ENCODE data around the gene BPGM. TPM values are rescaled to one million over a fixed set of nuclear protein-coding genes. Genes with fewer than 3 reads are reported as not detected.
A peak's percentile ranks its signal among the peaks of the same experiment; 100 is the strongest.
"Not testable (repeated sequence)": the region's sequence is repeated elsewhere in the genome, so short reads cannot be mapped to it uniquely, and the experiment has no call there.

The BPGM gene
- total RNA-seq, 1 donor from 2014 or later: 14.8 TPM

DNA sequence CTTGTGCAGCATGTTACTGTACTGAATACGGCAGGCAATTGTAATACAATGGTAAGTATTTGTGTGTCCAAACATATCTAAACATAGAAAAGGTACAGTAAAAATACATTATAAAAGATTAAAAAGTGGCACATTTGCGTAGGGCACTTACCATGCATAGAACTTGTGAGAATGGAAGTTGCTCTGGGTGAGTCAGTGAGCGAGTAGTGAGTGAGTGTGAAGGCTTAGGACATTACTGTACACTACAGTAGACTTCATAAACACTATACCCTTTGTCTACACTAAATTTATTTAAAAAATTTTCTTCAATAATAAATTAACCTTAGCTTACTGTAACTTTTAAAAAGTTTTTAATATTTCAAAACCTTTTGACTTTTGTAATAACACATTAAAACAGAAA, 37.5 kb downstream of the BPGM start:
- ATAC-seq (no peak), DNase-seq (no peak)
- intact Hi-C loops (cut with DNase I): loop anchor here (10.0 kb wide), 1 partner anchor 271 kb away; no protein-coding TSS in a partner anchor
- H3K36me3 ChIP-seq: peaks cover 16% of the 10 kb centered on the region
- H3K4me1 ChIP-seq: no peaks in the 10 kb centered on the region
- no peaks in the 10 kb centered on the region for H3K27me3 ChIP-seq
- TF ChIP-seq, protein P1, sequence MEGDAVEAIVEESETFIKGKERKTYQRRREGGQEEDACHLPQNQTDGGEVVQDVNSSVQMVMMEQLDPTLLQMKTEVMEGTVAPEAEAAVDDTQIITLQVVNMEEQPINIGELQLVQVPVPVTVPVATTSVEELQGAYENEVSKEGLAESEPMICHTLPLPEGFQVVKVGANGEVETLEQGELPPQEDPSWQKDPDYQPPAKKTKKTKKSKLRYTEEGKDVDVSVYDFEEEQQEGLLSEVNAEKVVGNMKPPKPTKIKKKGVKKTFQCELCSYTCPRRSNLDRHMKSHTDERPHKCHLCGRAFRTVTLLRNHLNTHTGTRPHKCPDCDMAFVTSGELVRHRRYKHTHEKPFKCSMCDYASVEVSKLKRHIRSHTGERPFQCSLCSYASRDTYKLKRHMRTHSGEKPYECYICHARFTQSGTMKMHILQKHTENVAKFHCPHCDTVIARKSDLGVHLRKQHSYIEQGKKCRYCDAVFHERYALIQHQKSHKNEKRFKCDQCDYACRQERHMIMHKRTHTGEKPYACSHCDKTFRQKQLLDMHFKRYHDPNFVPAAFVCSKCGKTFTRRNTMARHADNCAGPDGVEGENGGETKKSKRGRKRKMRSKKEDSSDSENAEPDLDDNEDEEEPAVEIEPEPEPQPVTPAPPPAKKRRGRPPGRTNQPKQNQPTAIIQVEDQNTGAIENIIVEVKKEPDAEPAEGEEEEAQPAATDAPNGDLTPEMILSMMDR (IDR thresholded peaks at IDR 0.05): no peak
- no peaks in the 10 kb centered on the region for H3K9me3 ChIP-seq
- H3K27ac ChIP-seq: no peak overlapping the region
- H3K4me3 ChIP-seq: no peak overlapping the region

DNA sequence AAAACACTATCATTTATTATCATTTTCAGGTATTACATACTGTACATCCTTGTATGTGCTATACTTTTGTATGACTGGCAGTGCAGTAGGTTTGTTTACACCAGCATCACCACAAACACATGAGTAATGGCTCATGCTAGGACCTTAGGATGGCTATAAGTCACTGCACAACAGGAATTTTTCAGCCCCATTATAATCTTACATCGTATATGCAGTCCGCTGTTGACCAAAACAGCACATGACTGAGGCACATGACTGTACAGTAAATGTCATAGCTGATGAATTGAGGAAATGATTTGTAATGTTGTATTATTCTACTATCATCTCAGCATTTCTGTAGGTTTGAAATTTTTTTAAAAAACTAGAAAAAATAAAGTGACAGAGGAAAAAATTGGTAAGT, 38.6 kb downstream of the BPGM start:
- Histone ChIP-seq H3K4me1 (no peaks in the 10 kb centered on the region), H3K4me3 (no peak overlapping the region), H3K27ac (no peak overlapping the region), H3K36me3 (peaks cover 5% of the 10 kb centered on the region), H3K9me3 (no peaks in the 10 kb centered on the region), H3K27me3 (no peaks in the 10 kb centered on the region)
- no peak for DNase-seq
- no peak for ATAC-seq
- intact Hi-C loops (cut with DNase I): loop anchor here (10.0 kb wide), 1 partner anchor 270 kb away; no protein-coding TSS in a partner anchor
- TF ChIP-seq, protein P1 (IDR thresholded peaks at IDR 0.05): no peak

DNA sequence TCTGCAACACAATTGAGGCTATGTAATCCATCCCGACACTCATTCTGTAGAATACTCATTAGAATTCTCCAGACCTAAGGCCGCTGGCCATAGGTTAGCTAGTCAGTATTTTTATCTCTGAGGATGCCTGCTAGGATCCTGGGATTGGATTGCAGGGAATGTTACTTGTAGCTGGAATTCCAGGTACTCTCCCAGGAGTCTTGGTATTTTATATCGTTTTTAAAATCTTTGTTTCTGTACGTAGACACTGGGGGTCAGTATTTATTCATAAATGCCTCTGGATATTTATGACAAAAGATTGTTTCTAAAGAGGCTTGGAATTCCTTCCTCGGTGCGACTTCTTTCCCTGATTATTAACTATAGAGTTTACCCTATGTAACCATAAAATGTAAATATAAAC, 40.1 kb downstream of the BPGM start:
- intact Hi-C loops (cut with DNase I): loop anchor here (10.0 kb wide), 1 partner anchor 268 kb away; no protein-coding TSS in a partner anchor
- TF ChIP-seq, protein P1 (IDR thresholded peaks at IDR 0.05): peak; percentile 48
- ATAC-seq: no peak

DNA sequence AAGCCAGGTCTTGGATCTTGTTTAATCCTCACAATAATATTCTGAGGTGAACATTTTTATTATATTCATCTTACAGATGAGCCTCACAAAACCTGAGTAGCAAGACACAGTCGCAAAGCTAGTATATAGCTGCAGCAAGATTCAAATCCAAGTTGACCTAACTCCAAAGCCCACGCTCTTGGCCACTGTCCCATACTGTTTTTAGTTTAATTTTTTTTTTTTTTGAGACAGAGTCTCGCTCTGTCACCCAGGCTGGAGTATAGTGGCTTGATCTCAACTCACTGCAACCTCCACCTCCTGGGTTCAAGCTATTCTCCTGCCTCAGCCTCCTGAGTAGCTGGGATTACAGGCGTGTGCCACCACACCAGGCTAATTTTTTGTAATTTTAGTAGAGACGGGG, 42.9 kb downstream of the BPGM start:
- H3K27me3 ChIP-seq, H3K36me3 ChIP-seq, ATAC-seq, DNase-seq, H3K9me3 ChIP-seq: not testable (repeated sequence)
- intact Hi-C loops (cut with DNase I): loop anchor here (10.0 kb wide), 1 partner anchor 265 kb away; no protein-coding TSS in a partner anchor
- H3K4me1 ChIP-seq: peaks cover 13% of the 10 kb centered on the region
- H3K4me3 ChIP-seq: peak overlapping the region; percentile 3
- peak overlapping the region; percentile 2 for H3K27ac ChIP-seq

More for the DNA sequence above, 40.1 kb downstream of the BPGM start:
- DNase-seq: no peak
- no peaks in the 10 kb centered on the region for H3K9me3 ChIP-seq
- no peaks in the 10 kb centered on the region for H3K27me3 ChIP-seq
- no peak overlapping the region for H3K27ac ChIP-seq
- peaks cover 13% of the 10 kb centered on the region for H3K4me1 ChIP-seq
- H3K4me3 ChIP-seq: no peak overlapping the region
- no peaks in the 10 kb centered on the region for H3K36me3 ChIP-seq

DNA sequence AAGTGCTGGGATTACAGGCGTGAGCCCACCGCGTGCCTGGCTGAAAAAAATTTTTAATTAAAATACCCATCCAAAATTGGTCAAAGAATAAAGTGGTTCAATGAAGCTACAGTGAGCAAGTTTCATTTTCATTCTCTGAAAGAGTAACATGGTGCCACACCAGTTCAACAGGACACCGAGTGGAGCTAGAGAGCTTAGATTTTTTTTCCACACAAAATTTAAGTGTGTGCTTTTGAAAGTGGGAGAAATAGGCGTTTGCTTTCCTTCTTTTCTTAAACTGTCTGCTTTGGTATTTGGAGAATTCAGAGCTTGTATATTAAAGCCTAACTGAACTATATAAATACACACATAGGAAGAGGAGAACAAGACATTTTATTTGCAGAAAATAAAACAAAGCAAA, 43.4 kb downstream of the BPGM start:
- Histone ChIP-seq H3K36me3 (no peaks in the 10 kb centered on the region), H3K4me3 (peak overlapping the region; percentile 3), H3K9me3 (no peaks in the 10 kb centered on the region), H3K27me3 (no peaks in the 10 kb centered on the region), H3K27ac (peak overlapping the region; percentile 51), H3K4me1 (peaks cover 13% of the 10 kb centered on the region)
- ATAC-seq (peak; percentile 44), DNase-seq (no peak)
- TF ChIP-seq, protein P1 (IDR thresholded peaks at IDR 0.05): peak; percentile 42
- intact Hi-C loops (cut with DNase I): no loop called here

DNA sequence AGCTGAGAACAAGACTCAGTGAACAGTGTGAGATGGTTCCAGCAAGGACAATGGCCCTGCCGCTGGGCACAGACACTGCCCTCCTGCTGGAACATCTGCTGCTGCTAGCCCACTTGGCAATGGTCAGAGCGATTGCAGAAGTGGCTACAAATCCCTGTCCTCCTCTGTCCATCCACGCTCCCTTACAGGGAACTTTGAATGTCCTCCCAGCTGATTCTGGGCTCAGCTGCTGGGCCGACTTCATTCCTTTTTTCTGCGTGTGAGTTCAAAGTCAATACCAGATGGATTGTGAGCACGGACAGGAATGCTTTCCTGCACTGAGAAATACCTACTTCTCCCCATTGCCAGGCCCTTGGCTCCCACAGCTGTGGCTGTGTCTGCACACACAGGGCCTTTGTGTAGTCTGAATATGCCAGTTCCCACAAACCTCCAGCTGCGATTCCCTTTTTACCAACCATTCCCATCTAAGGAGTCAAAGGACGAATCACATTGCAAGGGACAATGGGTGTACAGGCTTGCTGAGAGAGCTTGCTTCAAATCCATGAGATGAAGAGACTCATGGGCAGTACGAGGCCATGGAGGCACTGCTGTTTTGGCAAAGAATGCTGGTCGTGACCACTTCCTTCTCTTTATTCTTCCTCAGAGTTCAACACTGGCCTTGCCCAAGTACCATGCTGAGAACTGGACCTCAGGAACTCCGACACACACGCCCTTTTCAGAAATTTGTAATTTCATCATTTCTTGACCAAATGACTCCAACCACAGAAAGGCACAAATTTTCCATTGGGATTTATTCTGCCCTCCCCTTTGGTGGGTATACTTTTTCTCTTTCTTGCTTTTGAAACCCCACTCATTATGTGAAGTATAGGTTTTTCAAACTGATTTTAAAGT, 44.2 kb downstream of the BPGM start:
- intact Hi-C loops (cut with DNase I): no loop called here
- H3K27me3 ChIP-seq: no peaks in the 10 kb centered on the region
- no peaks in the 10 kb centered on the region for H3K36me3 ChIP-seq
- no peak for DNase-seq
- no peak overlapping the region for H3K4me3 ChIP-seq
- H3K4me1 ChIP-seq: peaks cover 17% of the 10 kb centered on the region
- TF ChIP-seq, protein P1 (IDR thresholded peaks at IDR 0.05): no peak
- H3K27ac ChIP-seq: peak overlapping the region; percentile 51
- no peaks in the 10 kb centered on the region for H3K9me3 ChIP-seq
- ATAC-seq: peak; percentile 32

All from upper lobe of right lung (tissue), 1 donor.